SW480 (cell line): ENCODE measurements around the gene PRPSAP1.
A peak's percentile ranks its signal among the peaks of the same experiment; 100 is the strongest.
"Not testable (repeated sequence)": the region's sequence is repeated elsewhere in the genome, so short reads cannot be mapped to it uniquely, and the experiment has no call there.

Experiments
- DNase-seq: peaks from one replicate; pipeline ENCODE4 v3.0.0-alpha.2; 2016; ENCODE audit warnings: low spot score

The PRPSAP1 gene

GRCh38 chr17:76382803-76383545, 29.3 kb upstream of the PRPSAP1 start:
- DNase-seq, result peak; percentile 14

- DNase-seq, result no peak
Observed at GRCh38 chr17:76382351-76382802, 28.7 kb upstream of the PRPSAP1 start.

DNA sequence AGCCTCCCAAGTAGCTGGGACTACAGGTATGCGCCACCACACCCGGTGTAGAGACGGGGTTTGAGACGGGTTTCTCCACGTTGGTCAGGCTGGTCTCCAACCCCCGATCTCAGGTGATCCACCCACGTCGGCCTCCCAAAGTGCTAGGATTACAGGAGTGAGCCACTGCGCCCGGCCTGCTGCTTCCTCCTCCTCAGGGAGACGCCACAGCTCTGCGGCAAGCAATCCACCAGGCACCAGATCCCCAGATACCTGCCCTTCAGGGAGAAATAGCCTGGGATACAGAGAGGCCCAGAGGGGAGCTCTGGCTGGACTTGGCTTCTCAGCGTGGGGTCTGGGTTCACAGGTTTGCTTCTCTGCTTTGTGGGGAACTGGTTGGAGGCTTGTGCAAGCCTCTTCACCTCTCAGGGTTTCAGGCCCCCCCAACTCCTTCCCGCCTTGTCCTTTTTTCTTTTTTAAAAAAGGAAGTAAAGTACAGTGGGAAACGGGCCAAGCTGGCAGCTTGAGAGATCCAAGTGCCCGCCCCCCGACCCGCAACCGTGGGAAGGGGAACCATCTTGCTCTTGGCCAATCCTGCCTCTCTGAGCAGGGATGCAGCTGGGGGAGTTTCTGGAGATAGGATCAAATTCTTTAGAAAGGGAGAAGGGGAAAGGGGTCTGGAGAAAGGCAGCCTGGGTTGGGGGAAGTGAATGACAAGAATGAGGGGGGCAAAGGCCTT, 28.1 kb upstream of the PRPSAP1 start:
- DNase-seq, result no peak

DNA sequence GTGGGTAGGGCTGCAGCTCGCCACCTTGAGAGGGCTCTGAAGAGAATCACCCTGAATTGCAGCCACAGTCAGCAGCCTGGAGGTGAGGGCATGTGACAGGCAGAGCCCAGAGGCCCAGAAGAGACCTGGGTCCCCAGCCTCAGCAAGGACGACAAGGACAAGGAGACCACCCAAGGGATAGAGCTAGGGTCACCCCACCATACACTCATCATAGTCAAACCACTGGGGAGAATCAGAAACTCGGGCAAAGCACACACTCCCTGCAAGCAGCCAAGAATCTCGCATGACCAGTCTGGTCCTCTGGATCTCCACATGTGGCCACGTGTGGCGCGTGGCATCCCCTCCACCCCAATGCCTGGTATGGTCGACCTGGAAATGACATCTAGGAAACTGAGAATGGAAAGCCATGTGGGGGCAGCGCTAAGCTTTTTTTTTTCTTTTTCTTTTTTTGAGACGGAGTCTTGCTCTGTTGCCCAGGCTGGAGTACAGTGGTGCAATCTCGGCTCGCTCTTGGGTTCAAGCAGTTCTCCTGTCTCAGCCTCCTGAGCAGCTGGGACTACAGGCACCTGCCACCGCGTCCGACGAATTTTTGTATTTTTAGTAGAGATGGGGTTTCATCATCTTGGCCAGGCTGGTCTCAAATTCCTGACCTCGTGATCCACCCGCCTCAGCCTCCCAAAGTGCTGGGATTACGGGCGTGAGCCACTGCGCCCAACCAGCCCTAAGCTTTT, 26.1 kb upstream of the PRPSAP1 start:
- no peak for DNase-seq

DNA sequence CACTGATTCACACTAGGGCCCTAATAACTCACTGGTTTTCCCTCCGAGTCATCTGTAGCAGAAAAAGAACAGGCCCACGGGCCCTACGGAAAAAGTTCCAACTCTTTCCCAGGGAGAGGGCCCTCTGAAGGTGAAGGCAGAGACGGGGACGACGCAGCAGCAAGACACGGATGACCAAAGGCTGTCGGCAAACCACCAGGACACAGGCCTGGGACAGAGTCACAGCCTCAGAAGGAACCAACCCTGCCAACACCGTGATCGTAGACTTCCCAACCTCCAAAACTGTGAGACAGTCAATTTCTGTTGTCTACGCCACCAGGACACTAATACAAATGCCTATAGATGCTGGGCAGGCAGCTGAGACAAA, 25.5 kb upstream of the PRPSAP1 start:
- DNase-seq, result no peak

- no peak for DNase-seq
Observed at GRCh38 chr17:76378548-76379274, 25.0 kb upstream of the PRPSAP1 start.

DNA sequence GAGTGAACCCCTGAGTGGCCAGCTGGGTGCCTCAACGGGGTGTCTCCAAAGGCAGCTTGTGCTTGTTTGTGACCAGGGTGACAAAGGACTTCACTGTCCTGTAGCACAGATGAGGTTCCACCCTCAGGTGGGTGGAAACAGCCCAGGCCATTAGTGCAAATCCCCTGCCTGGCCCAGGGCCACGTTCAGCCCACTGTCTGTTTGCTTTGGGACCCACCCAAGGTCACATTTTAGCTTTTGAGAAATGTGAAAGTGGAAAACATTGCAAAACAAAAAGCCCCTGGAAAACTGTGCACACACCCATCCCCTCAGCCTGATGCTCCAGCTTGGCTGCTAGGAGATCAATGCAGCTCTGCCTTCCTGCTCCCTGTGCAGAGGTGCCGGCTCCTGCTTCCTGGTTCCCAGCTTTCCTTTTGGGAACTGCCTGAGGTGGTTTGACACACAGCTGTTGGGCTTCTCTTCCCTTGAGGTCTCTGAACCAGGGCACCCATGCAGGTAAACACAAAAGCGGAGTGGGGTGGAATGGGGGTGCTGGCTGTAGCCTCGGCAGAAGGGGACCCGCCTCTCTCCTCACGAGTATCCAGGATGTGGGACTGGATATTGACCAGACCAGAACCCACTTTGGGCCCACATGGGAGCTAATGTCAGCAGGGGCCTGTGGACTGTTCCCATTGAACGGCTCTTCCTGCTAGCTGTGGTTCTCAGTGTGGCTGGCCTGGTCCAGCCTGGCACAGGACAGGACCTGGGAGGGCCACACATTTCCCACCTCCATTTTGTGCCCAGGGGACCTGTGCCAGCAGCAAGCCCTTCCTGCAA, 22.8 kb upstream of the PRPSAP1 start:
- DNase-seq, result no peak

DNA sequence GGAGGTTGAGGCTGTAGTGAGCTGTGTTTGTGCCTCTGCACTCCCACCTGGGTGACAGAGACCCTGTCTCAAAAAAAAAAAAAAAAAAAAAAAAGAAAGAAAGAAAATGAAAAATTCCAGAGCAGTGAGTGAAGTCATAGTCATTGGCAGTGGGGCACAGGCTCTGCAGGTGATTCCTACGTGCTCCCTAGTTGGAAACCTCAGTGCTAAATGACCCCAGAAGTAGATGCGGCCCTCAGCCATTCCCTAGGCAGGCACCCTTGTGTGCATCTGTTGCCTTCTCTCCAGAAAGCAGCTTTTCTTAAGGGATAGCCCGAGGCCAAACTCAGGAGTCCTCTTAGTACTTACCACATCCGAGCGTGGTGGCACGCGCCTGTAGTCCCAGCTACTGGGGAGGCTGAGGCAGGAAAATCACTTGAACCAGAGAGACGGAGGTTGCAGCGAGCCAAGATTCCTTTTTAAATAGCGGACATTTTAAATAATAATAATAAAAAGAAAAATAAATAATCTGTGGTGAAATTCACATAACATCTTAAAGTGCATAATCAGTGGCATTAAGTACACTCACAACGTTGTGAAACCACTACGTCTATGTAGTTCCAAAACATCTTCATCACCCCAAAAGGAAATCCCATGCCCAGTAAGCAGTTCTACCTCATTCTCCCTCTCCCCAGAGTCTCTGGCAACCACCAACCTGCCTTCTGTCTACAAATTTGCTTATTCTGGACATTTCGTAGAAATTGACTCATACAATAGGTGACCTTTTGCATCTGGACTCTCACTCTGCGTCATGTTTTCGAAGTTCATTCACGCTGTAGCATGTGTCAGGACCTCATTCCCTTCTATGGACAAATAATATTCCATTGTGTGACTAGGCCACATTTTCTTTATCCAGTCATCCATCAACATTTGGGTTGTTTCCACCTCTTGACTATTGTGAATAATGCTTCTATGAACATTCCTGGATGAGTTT, 18.2 kb upstream of the PRPSAP1 start:
- no peak for DNase-seq

DNA sequence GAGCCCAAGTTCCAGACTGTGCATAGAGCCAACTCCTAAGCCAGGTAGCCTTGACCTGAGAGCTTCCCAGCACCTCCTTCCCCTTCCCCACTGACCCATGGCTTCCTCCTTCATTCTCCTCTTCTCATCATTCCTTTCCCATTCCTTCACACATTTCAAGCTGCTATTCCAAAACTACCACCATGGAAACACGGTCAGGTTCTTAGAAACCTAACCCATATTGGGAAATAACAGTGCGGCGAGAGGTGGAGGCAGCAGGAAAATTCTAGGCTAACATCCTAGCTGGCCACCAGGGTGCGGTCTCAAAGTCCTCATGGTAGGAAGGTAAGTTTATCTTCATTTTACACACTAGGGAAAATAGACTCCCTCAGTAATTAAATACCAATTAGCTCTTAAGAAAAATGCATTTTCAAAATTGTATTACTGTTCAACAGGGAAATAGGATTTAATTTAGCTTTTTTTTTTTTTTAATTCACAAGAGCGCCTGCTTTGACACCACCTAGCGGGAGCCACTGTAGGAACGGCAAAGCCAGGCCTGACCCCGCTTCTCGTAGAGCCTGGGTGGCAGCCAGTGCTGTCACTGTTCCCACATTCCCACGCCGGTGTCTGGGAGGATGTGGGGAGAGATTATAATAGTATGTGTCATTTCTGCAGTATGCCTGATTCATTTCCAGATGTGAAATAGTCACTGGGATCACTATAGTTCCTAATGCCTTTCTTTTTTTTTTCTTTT, 16.7 kb upstream of the PRPSAP1 start:
- no peak for DNase-seq

DNA sequence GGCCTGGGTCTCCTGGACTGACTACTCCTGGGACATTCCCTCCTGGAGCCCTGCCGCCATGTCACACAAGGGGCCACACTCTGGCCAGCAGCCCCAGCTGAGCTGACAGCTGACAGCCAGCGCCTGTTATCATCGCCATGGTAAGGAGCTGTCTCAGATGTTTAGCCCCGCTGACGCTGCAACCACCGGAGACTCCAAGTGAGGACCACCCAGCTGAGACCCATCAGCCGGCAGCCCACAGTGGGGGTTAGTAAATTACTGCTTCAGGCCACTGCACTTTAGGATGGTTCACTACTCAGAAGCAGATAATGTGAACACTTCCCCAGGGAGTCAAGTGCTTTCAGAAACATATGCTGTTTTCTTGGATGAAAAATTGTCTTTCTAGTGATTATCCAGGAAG, 16.1 kb upstream of the PRPSAP1 start:
- DNase-seq, result no peak

- DNase-seq, result no peak
Observed at GRCh38 chr17:76369379-76369778, 15.7 kb upstream of the PRPSAP1 start.

GRCh38 chr17:76368545-76368944, 14.8 kb upstream of the PRPSAP1 start:
- DNase-seq, result no peak

DNA sequence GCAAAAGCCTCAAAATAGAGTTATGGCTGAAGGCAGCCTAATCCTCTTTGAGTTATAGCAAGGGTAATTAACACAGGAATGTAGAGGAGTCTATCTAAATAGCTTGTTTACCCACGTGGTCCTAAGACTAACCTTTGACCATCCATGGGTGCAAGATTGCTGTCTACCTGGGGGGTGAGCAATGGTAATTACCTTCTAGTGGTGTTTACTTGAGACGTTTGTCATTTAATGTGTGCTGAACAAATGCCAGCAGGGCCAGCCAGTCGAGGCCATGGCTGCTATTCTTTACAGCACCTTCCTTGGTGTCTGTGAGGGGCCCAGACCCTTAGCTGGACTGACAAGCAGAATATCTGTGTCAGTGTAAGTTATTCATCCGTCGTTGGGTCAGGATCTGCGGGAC, 13.9 kb upstream of the PRPSAP1 start:
- DNase-seq, result no peak

- no peak for DNase-seq
Observed at GRCh38 chr17:76366247-76366646, 12.5 kb upstream of the PRPSAP1 start.

GRCh38 chr17:76365256-76365903, 11.7 kb upstream of the PRPSAP1 start:
- peak; percentile 36 for DNase-seq

- DNase-seq, result no peak
Observed at GRCh38 chr17:76363107-76363842, 9.6 kb upstream of the PRPSAP1 start.

DNA sequence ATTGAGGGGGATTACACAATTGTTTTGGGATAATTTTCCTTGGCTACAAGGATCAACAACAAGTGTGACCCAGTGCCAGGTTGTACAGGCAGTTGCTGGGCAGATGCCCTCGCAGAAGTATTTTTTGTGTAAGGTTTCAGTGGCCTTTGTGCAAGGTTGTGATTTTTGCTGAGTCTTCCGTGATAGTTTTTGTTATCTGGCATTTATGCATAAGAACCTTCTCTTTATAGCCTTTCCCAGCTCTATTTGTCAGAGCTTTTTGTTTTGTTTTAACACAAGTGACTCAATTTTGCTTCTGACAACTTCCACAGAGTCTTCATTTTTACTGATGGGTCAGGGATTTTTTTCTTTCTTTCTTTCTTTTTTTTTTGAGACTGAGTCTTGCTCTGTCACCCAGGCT, 6.7 kb upstream of the PRPSAP1 start:
- no peak for DNase-seq

DNA sequence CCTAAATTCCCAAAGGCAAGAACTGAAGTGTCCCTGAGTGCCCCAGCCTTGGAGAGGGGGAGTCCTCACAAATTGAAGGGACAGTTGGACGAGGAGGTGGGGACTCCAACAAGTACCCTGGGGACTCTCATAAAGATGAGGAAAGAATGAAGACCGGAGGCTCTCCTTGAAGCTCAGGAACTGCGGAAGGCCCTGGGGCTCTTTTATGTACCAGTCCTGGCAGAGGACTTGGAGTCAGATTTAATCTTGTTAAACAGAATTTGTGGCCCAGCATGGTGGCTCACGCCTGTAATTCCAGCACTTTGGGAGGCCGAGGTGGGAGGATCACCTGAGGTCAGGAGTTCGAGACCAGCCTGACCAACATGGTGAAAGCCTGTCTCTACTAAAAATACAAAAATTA, 6.1 kb upstream of the PRPSAP1 start:
- not testable (repeated sequence) for DNase-seq
